Measurements from ENCODE around the gene ZNF175. TPM values are rescaled to one million over a fixed set of nuclear protein-coding genes. Genes with fewer than 3 reads are reported as not detected.

The ZNF175 gene
- total and polyA plus RNA-seq, 3 donors from 2014 or later = 11.0 to 12.3 (median 12.1) TPM

GRCh38 chr19:51544038-51544437, 27.0 kb upstream of the ZNF175 start:
- Histone ChIP-seq H3K27ac (no peak overlapping the region), H3K9me3 (no peaks in the 10 kb centered on the region), H3K4me1 (no peaks in the 10 kb centered on the region), H3K27me3 (no peaks in the 10 kb centered on the region), H3K36me3 (ENCODE audit: low read depth, missing control alignments) (no peaks in the 10 kb centered on the region), H3K4me3 (no peak overlapping the region)
- intact Hi-C loops (cut with DNase I; ENCODE audit: low total_unique reads) = no loop called here
- DNase-seq = no peak
- no peak for TF ChIP-seq CTCF (IDR thresholded peaks at IDR 0.05)
- WGBS, 2 donors = 79 to 89% methylated on average over 6 of the region's 6 CpGs

GRCh38 chr19:51546107-51546649, 24.9 kb upstream of the ZNF175 start:
- H3K27ac ChIP-seq = no peak overlapping the region
- no peaks in the 10 kb centered on the region for H3K27me3 ChIP-seq
- no peak overlapping the region for H3K4me3 ChIP-seq
- DNase-seq = no peak
- intact Hi-C loops (cut with DNase I; ENCODE audit: low total_unique reads) = no loop called here
- H3K4me1 ChIP-seq = no peaks in the 10 kb centered on the region
- no peaks in the 10 kb centered on the region for H3K9me3 ChIP-seq
- 77 to 80% methylated on average over 5 of the region's 5 CpGs for WGBS, 2 donors
- no peaks in the 10 kb centered on the region for H3K36me3 ChIP-seq (ENCODE audit: low read depth, missing control alignments)
- no peak for TF ChIP-seq CTCF (IDR thresholded peaks at IDR 0.05)
- TF ChIP-seq POLR2A (IDR thresholded peaks at IDR 0.05) = no peak

GRCh38 chr19:51546650-51547396, 24.3 kb upstream of the ZNF175 start:
- no peaks in the 10 kb centered on the region for H3K27me3 ChIP-seq
- no peak for DNase-seq
- no peaks in the 10 kb centered on the region for H3K9me3 ChIP-seq
- no peaks in the 10 kb centered on the region for H3K36me3 ChIP-seq (ENCODE audit: low read depth, missing control alignments)
- no peak overlapping the region for H3K27ac ChIP-seq
- 68 to 70% methylated on average over 10 of the region's 10 CpGs for WGBS, 2 donors
- H3K4me3 ChIP-seq = no peak overlapping the region
- no peaks in the 10 kb centered on the region for H3K4me1 ChIP-seq
- TF ChIP-seq POLR2A (IDR thresholded peaks at IDR 0.05) = no peak
- no peak for TF ChIP-seq CTCF (IDR thresholded peaks at IDR 0.05)
- intact Hi-C loops (cut with DNase I; ENCODE audit: low total_unique reads) = no loop called here

GRCh38 chr19:51547397-51548212, 23.5 kb upstream of the ZNF175 start:
- WGBS, 2 donors = 44 to 51% methylated on average over 7 of the region's 7 CpGs
- no peaks in the 10 kb centered on the region for H3K4me1 ChIP-seq
- no peaks in the 10 kb centered on the region for H3K9me3 ChIP-seq
- intact Hi-C loops (cut with DNase I; ENCODE audit: low total_unique reads) = no loop called here
- H3K27ac ChIP-seq = no peak overlapping the region
- no peak for DNase-seq
- H3K27me3 ChIP-seq = no peaks in the 10 kb centered on the region
- TF ChIP-seq CTCF (IDR thresholded peaks at IDR 0.05) (no peak), POLR2A (IDR thresholded peaks at IDR 0.05) (no peak)
- H3K4me3 ChIP-seq = no peak overlapping the region
- H3K36me3 ChIP-seq (ENCODE audit: low read depth, missing control alignments) = no peaks in the 10 kb centered on the region

Measured in testis (tissue), 3 donors.